Mesodermal cell (in vitro differentiated cells): ENCODE results near the gene RBMS1.
"Not testable (repeated sequence)": the region's sequence is repeated elsewhere in the genome, so short reads cannot be mapped to it uniquely, and the experiment has no call there.

ENCODE experiments used
- H3K27ac ChIP-seq: 2 replicates; pipeline ENCODE4 v1.7.0; 2013; ENCODE audit warnings: mild to moderate bottlenecking, low read depth, low read length, moderate library complexity; ENCODE audit not compliant: severe bottlenecking
- H3K36me3 ChIP-seq: 2 replicates; pipeline ENCODE4 v1.7.1; 2013; ENCODE audit warnings: mild to moderate bottlenecking, low read length, moderate library complexity; ENCODE audit not compliant: control insufficient read depth, insufficient read depth
- H3K4me1 ChIP-seq: one replicate; pipeline ENCODE4 v1.7.1; 2013; ENCODE audit warnings: mild to moderate bottlenecking, low read length; ENCODE audit not compliant: insufficient read depth, control insufficient read depth, poor library complexity, severe bottlenecking
- H3K4me3 ChIP-seq: 2 replicates; pipeline ENCODE4 v1.7.0; 2013; ENCODE audit warnings: low read length, control low read depth, mild to moderate bottlenecking; ENCODE audit not compliant: insufficient read depth, poor library complexity, severe bottlenecking; ENCODE audit errors: extremely low read depth
- H3K9me3 ChIP-seq: 2 replicates; pipeline ENCODE4 v1.7.1; 2013; ENCODE audit warnings: mild to moderate bottlenecking, low read length, moderate library complexity; ENCODE audit not compliant: control insufficient read depth
- WGBS, 2 experiments: methylation state at CpG; one replicate each; pipeline ENCODE4 v1.1.5; 2013; ENCODE audit warnings: missing lambda C conversion rate in 2 of 2; ENCODE audit not compliant: insufficient coverage in 2 of 2; 5-methylcytosine and 5-hydroxymethylcytosine counted together

The RBMS1 gene

DNA sequence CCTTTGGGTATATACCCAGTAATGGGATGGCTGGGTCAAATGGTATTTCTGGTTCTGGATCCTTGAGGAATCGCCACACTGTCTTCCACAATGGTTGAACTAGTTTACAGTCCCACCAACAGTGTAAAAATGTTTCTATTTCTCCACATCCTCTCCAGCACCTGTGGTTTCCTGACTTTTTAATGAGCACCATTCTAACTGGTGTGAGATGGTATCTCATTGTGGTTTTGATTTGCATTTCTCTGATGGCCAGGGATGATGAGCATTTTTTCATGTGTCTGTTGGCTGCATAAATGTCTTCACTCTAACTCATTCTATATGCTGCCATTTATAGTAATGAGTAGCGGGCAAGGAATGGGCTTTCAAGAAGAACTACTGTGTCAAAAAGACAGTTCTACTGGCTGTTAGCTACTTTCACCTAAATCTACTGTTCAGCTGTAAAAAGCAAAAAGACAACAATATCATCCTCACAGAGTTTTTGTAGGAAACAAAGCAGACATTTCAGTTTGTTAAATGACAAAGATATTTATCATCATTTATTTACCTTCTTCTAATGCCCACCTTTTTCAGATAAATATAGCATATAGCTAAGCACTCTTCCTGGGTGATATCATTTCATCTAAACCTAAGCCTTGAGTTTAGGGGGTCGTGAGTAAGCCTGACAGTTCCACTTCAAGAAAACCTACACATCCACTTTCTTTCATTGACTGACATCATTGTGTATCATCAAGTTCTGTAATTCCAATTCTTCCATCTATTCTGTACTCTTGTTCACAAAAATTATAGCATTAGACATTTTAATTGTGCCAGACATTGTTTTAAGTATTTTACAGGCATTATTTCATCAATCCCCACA is 71.7 kb downstream of the RBMS1 start:
- WGBS, 2 experiments = 100% methylated on average over 1 to 2 of the region's 3 CpGs
- H3K4me3 ChIP-seq, H3K9me3 ChIP-seq, H3K36me3 ChIP-seq, H3K27ac ChIP-seq: not testable (repeated sequence)
- peaks cover 34% of the 10 kb centered on the region for H3K4me1 ChIP-seq

DNA sequence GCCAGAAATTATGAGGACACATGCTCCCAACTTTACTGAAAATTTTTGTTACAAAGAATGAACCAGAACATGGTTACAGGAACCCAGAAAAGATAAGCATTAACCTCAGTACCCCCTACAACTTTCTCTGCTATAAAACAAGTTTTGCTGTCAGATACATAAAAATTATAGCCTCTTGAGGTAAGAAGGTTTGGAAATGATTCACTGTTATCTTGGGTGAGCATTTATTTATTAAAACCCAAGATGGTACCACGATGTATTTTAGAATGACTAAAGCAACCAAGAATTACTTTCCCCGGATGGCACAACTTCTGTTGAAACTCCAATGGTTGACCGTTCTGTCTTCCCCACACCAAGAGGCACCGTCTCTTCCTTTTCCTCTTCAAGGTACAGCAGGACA is 72.9 kb downstream of the RBMS1 start:
- no peaks in the 10 kb centered on the region for H3K9me3 ChIP-seq
- peaks cover 34% of the 10 kb centered on the region for H3K4me1 ChIP-seq
- 98% methylated on average over 4 of the region's 4 CpGs; no CpG with 5 or more reads in 1 of the 2 experiments for WGBS, 2 experiments
- no peak overlapping the region for H3K4me3 ChIP-seq
- H3K36me3 ChIP-seq = peaks cover 3% of the 10 kb centered on the region
- no peak overlapping the region for H3K27ac ChIP-seq

DNA sequence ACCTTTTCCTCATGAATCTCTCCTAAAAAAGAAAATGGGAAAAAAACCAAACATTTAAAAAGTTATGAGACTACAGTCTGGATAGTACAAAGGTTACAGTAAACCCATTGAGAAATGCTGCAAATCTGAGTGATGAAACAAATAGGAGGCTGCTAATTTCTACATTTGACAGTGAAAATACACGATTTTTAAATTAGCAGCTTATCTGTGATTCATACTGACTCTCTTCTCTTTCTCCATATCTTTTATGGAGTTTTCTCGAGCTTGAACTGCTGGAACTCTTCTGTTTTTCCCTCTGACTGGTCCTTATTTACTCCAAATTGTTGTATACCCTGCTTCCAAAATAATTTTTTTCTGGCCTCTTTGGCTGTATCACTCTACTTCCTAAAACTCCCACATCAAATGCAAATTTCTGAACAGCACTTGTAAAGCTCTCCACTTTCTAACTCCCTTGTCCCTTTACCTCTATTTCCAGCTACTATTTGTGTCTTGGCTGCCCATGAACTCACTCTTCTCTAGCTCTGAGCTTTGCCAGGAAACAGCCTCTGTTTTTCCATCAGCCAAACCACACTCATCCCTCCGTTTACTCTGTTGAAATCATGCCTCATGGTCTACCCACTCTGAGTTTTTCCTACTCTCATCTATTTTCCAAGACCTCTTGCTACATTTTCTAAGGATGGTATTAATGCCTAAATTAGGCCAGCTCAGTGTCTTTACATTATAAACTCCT is 73.7 kb downstream of the RBMS1 start:
- WGBS, 2 experiments = 83 to 95% methylated on average over 2 of the region's 3 CpGs
- no peak overlapping the region for H3K4me3 ChIP-seq
- peaks cover 29% of the 10 kb centered on the region for H3K4me1 ChIP-seq
- peaks cover 3% of the 10 kb centered on the region for H3K36me3 ChIP-seq
- H3K9me3 ChIP-seq = no peaks in the 10 kb centered on the region
- H3K27ac ChIP-seq = no peak overlapping the region

DNA sequence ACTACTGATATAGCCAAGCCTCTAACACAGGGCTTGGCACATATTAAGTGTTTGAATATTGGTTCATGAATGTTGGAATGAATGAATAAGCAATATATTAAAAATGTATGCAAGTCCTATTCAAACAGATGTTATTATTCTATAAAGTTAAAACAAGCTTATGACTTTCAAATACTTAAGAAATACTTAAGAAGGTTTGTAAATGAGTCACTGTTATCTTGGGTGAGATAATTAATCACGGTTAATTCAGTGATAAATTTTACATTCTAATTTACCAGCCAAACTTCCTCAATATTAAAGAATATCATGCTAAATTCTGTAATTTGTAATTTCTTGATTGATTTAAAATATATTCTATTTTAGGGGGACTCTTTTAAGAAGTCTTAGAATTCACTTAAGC is 74.8 kb downstream of the RBMS1 start:
- Histone ChIP-seq H3K4me3 (no peak overlapping the region), H3K27ac (no peak overlapping the region), H3K4me1 (peaks cover 29% of the 10 kb centered on the region), H3K36me3 (peaks cover 3% of the 10 kb centered on the region), H3K9me3 (no peaks in the 10 kb centered on the region)
- WGBS, 2 experiments = no CpG with 5 or more reads among the region's 1 CpG

DNA sequence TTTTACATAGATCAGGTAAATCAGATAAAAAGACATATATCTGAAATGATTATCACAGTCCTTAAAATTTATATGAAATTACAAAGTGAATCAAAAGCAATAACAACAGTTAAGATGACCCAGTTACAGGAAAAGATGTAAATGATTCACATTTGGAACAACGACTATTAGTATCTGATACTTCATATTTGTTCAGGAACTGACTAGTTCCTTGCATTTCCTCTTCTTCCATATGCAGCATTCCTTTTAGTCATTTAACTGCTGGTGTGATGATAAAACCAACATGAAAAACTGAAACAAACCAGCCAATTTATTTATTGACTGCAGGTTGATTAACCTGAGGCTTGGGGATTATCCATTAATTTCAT is 75.2 kb downstream of the RBMS1 start:
- Histone ChIP-seq H3K27ac (no peak overlapping the region), H3K4me1 (peaks cover 29% of the 10 kb centered on the region), H3K36me3 (peaks cover 3% of the 10 kb centered on the region), H3K9me3 (no peaks in the 10 kb centered on the region), H3K4me3 (no peak overlapping the region)
- WGBS, 2 experiments = no CpG with 5 or more reads among the region's 1 CpG

DNA sequence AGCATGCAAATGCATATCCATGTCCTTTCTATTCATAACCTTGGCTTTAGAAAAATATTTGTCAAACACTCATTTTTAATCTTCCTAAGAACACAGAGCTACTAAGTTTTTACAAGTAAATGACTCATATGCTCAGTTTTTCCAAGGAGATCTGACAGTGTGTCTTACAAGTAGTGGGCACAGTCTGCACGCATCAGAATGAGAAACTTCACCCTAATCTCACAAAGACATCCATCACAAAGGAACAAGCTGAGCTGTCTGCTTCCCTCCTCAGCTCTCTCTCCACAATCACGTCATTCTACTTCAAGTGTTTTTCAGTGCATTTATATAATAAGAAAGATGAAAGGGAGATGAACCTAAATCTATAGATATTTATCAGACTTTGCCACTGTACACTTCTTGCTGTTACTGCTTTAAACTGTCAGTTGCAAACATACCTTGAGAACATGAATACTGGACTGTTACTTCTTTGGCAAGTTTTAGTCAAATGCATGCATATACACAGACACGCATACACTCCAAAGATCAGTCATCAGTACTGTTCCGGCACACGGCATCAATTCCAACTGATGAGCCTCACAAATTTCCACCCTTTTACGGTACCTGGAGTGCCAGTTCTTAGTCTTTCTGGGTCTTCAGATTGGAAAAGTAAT is 75.7 kb downstream of the RBMS1 start:
- peaks cover 29% of the 10 kb centered on the region for H3K4me1 ChIP-seq
- peaks cover 3% of the 10 kb centered on the region for H3K36me3 ChIP-seq
- no peaks in the 10 kb centered on the region for H3K9me3 ChIP-seq
- H3K27ac ChIP-seq = peak overlapping the region; percentile 32
- 81 to 93% methylated on average over 3 of the region's 6 CpGs for WGBS, 2 experiments
- no peak overlapping the region for H3K4me3 ChIP-seq

DNA sequence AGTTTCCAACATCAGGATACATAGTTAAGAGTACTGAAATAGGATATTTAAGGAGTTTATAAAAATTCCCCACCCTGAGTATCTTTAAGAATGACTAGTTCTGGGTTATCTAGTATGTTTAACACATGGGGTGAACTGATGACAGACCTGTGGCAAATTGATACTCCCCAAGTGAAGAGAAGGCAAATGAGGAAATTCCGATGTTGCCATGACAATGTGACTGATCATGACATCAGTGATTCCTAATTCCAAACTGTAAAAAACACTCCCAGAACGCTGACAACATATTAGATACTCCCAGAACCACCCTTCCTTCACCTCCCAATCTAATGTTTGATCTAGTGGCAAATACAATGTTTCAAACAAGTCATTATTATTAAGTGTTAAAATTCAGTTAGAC is 77.6 kb downstream of the RBMS1 start:
- no CpG with 5 or more reads among the region's 2 CpGs for WGBS, 2 experiments
- Histone ChIP-seq H3K4me3 (no peak overlapping the region), H3K4me1 (peaks cover 37% of the 10 kb centered on the region), H3K36me3 (no peaks in the 10 kb centered on the region), H3K27ac (no peak overlapping the region), H3K9me3 (no peaks in the 10 kb centered on the region)

DNA sequence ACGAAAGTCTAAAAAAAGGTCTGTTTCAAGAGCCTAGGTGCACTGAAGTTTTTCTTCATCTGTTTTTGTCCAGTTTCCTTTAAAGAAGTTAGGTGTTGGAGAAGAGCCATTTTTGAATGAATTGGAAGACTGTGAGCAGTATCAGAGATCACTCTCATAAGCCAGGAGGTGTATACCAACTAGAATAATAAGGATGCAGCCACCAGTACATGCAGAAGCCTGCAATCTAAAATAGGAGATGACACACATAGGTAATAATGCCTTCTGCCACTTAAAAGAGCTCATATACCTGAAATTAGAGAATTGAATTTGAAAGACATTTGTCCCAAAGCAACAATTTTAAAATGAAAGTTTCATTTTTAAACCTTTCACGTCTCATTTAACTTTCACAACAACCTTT is 81.7 kb downstream of the RBMS1 start:
- 90 to 100% methylated on average over 1 of the region's 2 CpGs for WGBS, 2 experiments
- Histone ChIP-seq H3K4me3 (no peak overlapping the region), H3K36me3 (no peaks in the 10 kb centered on the region), H3K27ac (no peak overlapping the region), H3K9me3 (no peaks in the 10 kb centered on the region), H3K4me1 (peaks cover 23% of the 10 kb centered on the region)

DNA sequence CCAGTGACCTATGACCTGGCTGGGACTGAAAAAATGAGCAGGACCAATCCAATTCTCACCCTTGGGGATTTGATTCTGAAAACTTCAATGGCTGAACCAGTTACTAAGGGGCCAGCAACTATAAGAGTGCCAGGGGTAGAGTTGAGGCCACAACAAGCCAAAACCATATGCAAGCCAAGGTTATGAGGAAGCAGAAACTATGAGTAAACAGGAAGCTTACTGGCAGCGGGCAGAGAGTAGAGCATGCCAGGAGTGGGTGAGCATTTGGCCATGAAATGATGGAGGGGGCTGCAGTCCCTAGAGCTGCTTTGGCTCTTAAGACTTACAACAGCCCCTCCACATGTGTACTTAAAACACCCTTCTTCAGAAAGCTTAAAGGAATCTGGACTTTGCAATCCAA is 82.4 kb downstream of the RBMS1 start:
- H3K36me3 ChIP-seq = no peaks in the 10 kb centered on the region
- no peak overlapping the region for H3K27ac ChIP-seq
- 100% methylated on average over 1 of the region's 1 CpG for whole genome bisulfite sequencing, 2 experiments
- peaks cover 17% of the 10 kb centered on the region for H3K4me1 ChIP-seq
- no peak overlapping the region for H3K4me3 ChIP-seq
- H3K9me3 ChIP-seq = no peaks in the 10 kb centered on the region

DNA sequence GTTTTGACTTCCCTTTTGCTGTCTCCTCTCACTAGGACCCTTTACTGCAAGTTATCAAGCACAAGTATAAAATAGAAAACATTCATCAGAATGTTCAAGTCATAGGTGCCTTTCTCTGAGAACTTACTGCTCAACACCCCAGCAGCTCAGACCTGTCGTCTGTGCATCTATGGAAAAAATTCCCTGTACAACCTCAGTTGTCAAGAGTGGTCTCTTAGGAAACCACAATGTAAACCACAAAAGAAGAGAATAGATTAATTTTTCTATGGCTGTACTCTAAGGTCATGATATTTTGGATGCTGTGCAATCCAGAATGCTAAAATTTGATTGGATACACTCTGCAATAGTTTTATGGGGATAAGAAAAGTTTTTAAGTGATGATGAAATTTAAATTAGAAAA is 84.1 kb downstream of the RBMS1 start:
- peak overlapping the region; percentile 85 for H3K27ac ChIP-seq
- no peaks in the 10 kb centered on the region for H3K9me3 ChIP-seq
- 100% methylated on average over 1 of the region's 1 CpG; no CpG with 5 or more reads in 1 of the 2 experiments for WGBS, 2 experiments
- no peaks in the 10 kb centered on the region for H3K36me3 ChIP-seq
- no peak overlapping the region for H3K4me3 ChIP-seq
- H3K4me1 ChIP-seq = peaks cover 21% of the 10 kb centered on the region
